K562 (cell line): Measurements from ENCODE around the gene SYNGR4. TPM values are rescaled to one million over a fixed set of nuclear protein-coding genes. Genes with fewer than 3 reads are reported as not detected.
A peak's percentile ranks its signal among the peaks of the same experiment; 100 is the strongest.

Experiments
- ATF4 ChIP-seq: fragments of 450-650 bp; formaldehyde crosslinking; IDR thresholded peaks from 2 replicates; pipeline ENCODE4 v1.4.0; 2022; ENCODE audit warnings: mild to moderate bottlenecking, moderate library complexity
- CREB3 ChIP-seq: fragments of 450-650 bp; conservative IDR thresholded peaks from 2 replicates; pipeline ENCODE4 v1.6.1; 2016; ENCODE audit warnings: missing genetic modification characterization, low read depth, mild to moderate bottlenecking, missing compliant biosample characterization, moderate library complexity
- ELF1 ChIP-seq: fragments of 200-800 bp; sonication (Bioruptor generic); IDR thresholded peaks from 2 replicates; pipeline ENCODE4 v1.6.1; 2016; ENCODE audit warnings: missing genetic modification characterization, missing compliant biosample characterization
- ELF4 ChIP-seq: fragments of 450-650 bp; formaldehyde crosslinking; IDR thresholded peaks from 2 replicates; pipeline ENCODE4 v1.4.0; 2022; ENCODE audit warnings: missing genetic modification characterization
- ELK3 ChIP-seq: fragments of 450-650 bp; formaldehyde crosslinking; IDR thresholded peaks from 2 replicates; pipeline ENCODE4 v1.4.0; 2020; ENCODE audit warnings: mild to moderate bottlenecking
- GATAD2A ChIP-seq: fragments of 450-650 bp; IDR thresholded peaks from 2 replicates; pipeline ENCODE4 v1.6.1; 2017
- HDAC1 ChIP-seq, 2 experiments: fragments of 450-650 bp; IDR thresholded peaks; 2 replicates each; pipeline ENCODE4 v1.6.1; 2016 to 2017; ENCODE audit warnings: inconsistent platforms in 1 of 2, mild to moderate bottlenecking in 1 of 2, moderate library complexity in 1 of 2
- HDAC6 ChIP-seq: IDR thresholded peaks from 2 replicates; pipeline ENCODE4 v1.6.1; 2012; ENCODE audit warnings: low read depth, mild to moderate bottlenecking, control low read depth, inconsistent platforms, low read length, moderate library complexity
- NR2C2 ChIP-seq, 2 experiments: fragments of 200-800 bp in 1 of 2; sonication (Bioruptor generic) in 1 of 2; sonication (generic) in 1 of 2; formaldehyde crosslinking in 1 of 2; IDR thresholded peaks; 2 replicates each; pipeline versions ENCODE4 v1.6.1 to v1.8.0; 2016 to 2022; ENCODE audit warnings: mild to moderate bottlenecking in 1 of 2, missing compliant biosample characterization in 1 of 2, missing genetic modification characterization in 1 of 2, missing genetic modification reagents in 1 of 2
- RBBP5 ChIP-seq: fragments of 200-600 bp; sonication (generic); IDR thresholded peaks from 2 replicates; pipeline ENCODE4 v1.6.1; 2012; ENCODE audit warnings: borderline replicate concordance, mild to moderate bottlenecking, low read length, control low read depth, inconsistent platforms; ENCODE audit not compliant: insufficient read depth, poor library complexity, severe bottlenecking
- RREB1 ChIP-seq: fragments of 250-450 bp; sonication (Bioruptor Pico); IDR thresholded peaks from 2 replicates; pipeline ENCODE4 v1.4.0; 2020
- SMAD4 ChIP-seq: fragments of 250-450 bp; sonication (Bioruptor Pico); conservative IDR thresholded peaks from 2 replicates; pipeline ENCODE4 v1.8.0; 2021; ENCODE audit warnings: inconsistent platforms, mild to moderate bottlenecking, moderate library complexity
- SRSF3 ChIP-seq: fragments of 200-400 bp; formaldehyde crosslinking; IDR thresholded peaks from 2 replicates; pipeline ENCODE4 v1.6.1; 2016; ENCODE audit warnings: mild to moderate bottlenecking, low read length, moderate library complexity; ENCODE audit not compliant: insufficient read depth
- ZNF124 ChIP-seq: sonication (generic); formaldehyde crosslinking; IDR thresholded peaks from 2 replicates; pipeline ENCODE4 v1.8.1; 2022; ENCODE audit warnings: missing genetic modification reagents
- polyA plus RNA-seq, 8 experiments: library from polyadenylated mRNA; depleted of rRNA in 4 of 8; stranded (reverse) in 5 of 8; unstranded in 3 of 8; fragments of >200 nt; fragmentation: Nextera tagmentation in 2 of 8; fragmentation: Illumina TruSeq in 1 of 8; extraction: Ambion mirVana in 2 of 8; extraction: Trizol in 1 of 8; gene quantifications; 2 replicates each; pipeline versions ENCODE4 v1.2.1 to v1.2.3, GENCODE V29; 2011 to 2014; ENCODE audit warnings: inconsistent platforms in 1 of 8, missing spikeins in 1 of 8
- total RNA-seq, 7 experiments: library from RNA; depleted of rRNA in 6 of 7; stranded (reverse); fragments of >200 nt in 6 of 7; fragmentation: Illumina TruSeq in 2 of 7; extraction: Trizol in 2 of 7; gene quantifications; 2 replicates each; pipeline versions ENCODE4 v1.2.1 to v1.2.3, GENCODE V29; 2011 to 2021; ENCODE audit warnings: low replicate concordance in 1 of 7
- TF ChIP-seq, protein P1 (sequence below): fragments of 450-650 bp; formaldehyde crosslinking; IDR thresholded peaks from 2 replicates; pipeline ENCODE4 v1.4.0; 2020; ENCODE audit warnings: mild to moderate bottlenecking, moderate library complexity

SYNGR4 gene
- total and polyA plus RNA-seq, 9 of the 15 experiments (the other 6 are each of a cell fraction or from before 2014, with no cell fraction given), result 0.07 to 0.14 TPM; not detected in 7

GRCh38 chr19:48363810-48364597 is at the start of gene SYNGR4, which contains the start of gene TMEM143 (continued):
- TF ChIP-seq GATAD2A (no peak), RBBP5 (peak; percentile 9), ELF4 (no peak), SMAD4 (CRISPR knock-in tag) (no peak), HDAC6 (no peak), ELK3 (CRISPR knock-in tag) (no peak), ATF4 (CRISPR knock-in tag) (no peak; the same call in 1 of the 2 replicates), HDAC1 (IDR thresholded peaks at IDR 0.05) (peak in 1 of 2 experiments; percentile 55; a peak in 1 of 4 replicates), ELF1 (tag) (peak; percentile 78; the same call in 1 of the 2 replicates), SRSF3 (0 out of 2 replicates have a peak, but pooled peaks have one; percentile 6), NR2C2 (CRISPR knock-in tag; IDR thresholded peaks at IDR 0.05) (no peak), NR2C2 (tag; IDR thresholded peaks at IDR 0.05) (peak; percentile 95), ZNF124 (CRISPR knock-in tag) (no peak), CREB3 (tag) (no peak), RREB1 (no peak)
- TF ChIP-seq, protein P1, sequence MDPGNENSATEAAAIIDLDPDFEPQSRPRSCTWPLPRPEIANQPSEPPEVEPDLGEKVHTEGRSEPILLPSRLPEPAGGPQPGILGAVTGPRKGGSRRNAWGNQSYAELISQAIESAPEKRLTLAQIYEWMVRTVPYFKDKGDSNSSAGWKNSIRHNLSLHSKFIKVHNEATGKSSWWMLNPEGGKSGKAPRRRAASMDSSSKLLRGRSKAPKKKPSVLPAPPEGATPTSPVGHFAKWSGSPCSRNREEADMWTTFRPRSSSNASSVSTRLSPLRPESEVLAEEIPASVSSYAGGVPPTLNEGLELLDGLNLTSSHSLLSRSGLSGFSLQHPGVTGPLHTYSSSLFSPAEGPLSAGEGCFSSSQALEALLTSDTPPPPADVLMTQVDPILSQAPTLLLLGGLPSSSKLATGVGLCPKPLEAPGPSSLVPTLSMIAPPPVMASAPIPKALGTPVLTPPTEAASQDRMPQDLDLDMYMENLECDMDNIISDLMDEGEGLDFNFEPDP (CRISPR knock-in tag), result peak; percentile 62; the same call in 1 of the 2 replicates
